ENCODE results near the gene CLIC5. TPM values are rescaled to one million over a fixed set of nuclear protein-coding genes. Genes with fewer than 3 reads are reported as not detected.

Gene CLIC5
- total and polyA plus RNA-seq, 2 of the 8 experiments (the other 6 are each of a cell fraction or from before 2014, with no cell fraction given), result 0.12 to 0.15 TPM

GRCh38 chr6:46046558-46047174, 31.0 kb upstream of the CLIC5 start:
- Histone ChIP-seq H4K20me1 (replicated peaks in 1 of 2; ENCODE audit: control insufficient read depth in 1 of 2, insufficient read depth in 2 of 2, low read length in 2 of 2) (no peaks in the 10 kb centered on the region), H4K5ac (ENCODE audit: insufficient read length, low read depth, low read length) (no peak overlapping the region), H4K8ac (ENCODE audit: extremely low read depth, insufficient read depth, low read length) (no peak overlapping the region), H2AK5ac (ENCODE audit: low read depth, low read length) (no peak overlapping the region), H4K91ac (replicated peaks; ENCODE audit: insufficient read length, low read length) (no peak overlapping the region), H3K79me2 (ENCODE audit: control insufficient read depth in 1 of 2, insufficient read depth in 2 of 2, low read length in 2 of 2) (no peaks in the 10 kb centered on the region), H3K4ac (replicated peaks; ENCODE audit: insufficient read length, low read depth, low read length) (no peak overlapping the region), H3K36me3 (ENCODE audit: control insufficient read depth in 2 of 4, insufficient read depth in 4 of 4, low read length in 3 of 4) (no peaks in the 10 kb centered on the region), H3K14ac (ENCODE audit: insufficient read length) (no peak overlapping the region), H2BK5ac (ENCODE audit: low read depth, low read length) (no peak overlapping the region), H2BK15ac (ENCODE audit: low read length) (no peak overlapping the region), H3K23ac (ENCODE audit: insufficient read length) (no peak overlapping the region), H2BK120ac (replicated peaks; ENCODE audit: low read depth, low read length) (no peak overlapping the region), H3K9me3 (ENCODE audit: insufficient read depth in 2 of 2, low read depth in 1 of 2, low read length in 1 of 2) (no peaks in the 10 kb centered on the region), H3K4me3 (ENCODE audit: extremely low read depth in 1 of 4, insufficient read depth in 2 of 4, low read depth in 3 of 4, low read length in 4 of 4) (no peak overlapping the region), H3K79me1 (ENCODE audit: low read depth, low read length) (no peaks in the 10 kb centered on the region), H3K56ac (replicated peaks; ENCODE audit: insufficient read length, low read depth, low read length) (no peak overlapping the region), H3K4me2 (ENCODE audit: insufficient read depth in 1 of 2, low read depth in 2 of 2, low read length in 2 of 2) (no peak overlapping the region), H3K4me1 (replicated peaks in 1 of 4; ENCODE audit: control insufficient read depth in 3 of 4, insufficient read depth in 4 of 4, low read length in 3 of 4) (peaks cover 3 to 5% (median 4%) of the 10 kb centered on the region in 4 experiments; a peak in 6 of 7 replicates), H3K27ac (ENCODE audit: low read depth, low read length) (no peak overlapping the region), H3K23me2 (ENCODE audit: low read depth, low read length) (no peaks in the 10 kb centered on the region), H2AFZ (ENCODE audit: low read length) (no peak overlapping the region), H3K18ac (ENCODE audit: extremely low read depth, low read length) (no peak overlapping the region), H3K9ac (replicated peaks in 1 of 4; ENCODE audit: extremely low read depth in 1 of 4, low read depth in 3 of 4, low read length in 3 of 4) (no peak overlapping the region), H2BK20ac (ENCODE audit: low read length) (no peak overlapping the region), H3K27me3 (replicated peaks in 1 of 4; ENCODE audit: control insufficient read depth in 3 of 4, extremely low read depth in 1 of 4, insufficient read depth in 3 of 4, low read length in 3 of 4) (no peaks in the 10 kb centered on the region), H2BK12ac (ENCODE audit: low read depth, low read length) (no peak overlapping the region)
- POLR2A ChIA-PET (ENCODE audit: partially characterized antibody), result no interaction called here
- 85% methylated on average over 5 of the region's 5 CpGs; no CpG with 5 or more reads in 1 of the 2 experiments for WGBS, 2 experiments (ENCODE audit: extremely low coverage in 1 of 2, insufficient coverage in 1 of 2, insufficient read length in 1 of 2, insufficient replicate concordance in 2 of 2, low coverage in 1 of 2, low lambda C conversion rate in 2 of 2, missing lambda C conversion rate in 1 of 2)
- no peak for FAIRE-seq
- CTCF ChIA-PET (ENCODE audit: partially characterized antibody), result interaction anchor here (0.8 kb wide), 1 partner anchor 173 kb away, joined by 3 read pairs; no protein-coding TSS in a partner anchor
- no peak for DNase-seq (ENCODE audit: low read depth in 1 of 2, low spot score in 2 of 2)

Data from H1 (cell line).